K562 (cell line): ENCODE results near the gene KLB. TPM values are rescaled to one million over a fixed set of nuclear protein-coding genes. Genes with fewer than 3 reads are reported as not detected.
A peak's percentile ranks its signal among the peaks of the same experiment; 100 is the strongest.

Experiments used
- ATF1 ChIP-seq, 2 experiments: fragments of 450-650 bp in 1 of 2; IDR thresholded peaks; 2 replicates each; pipeline ENCODE4 v1.6.1; 2016; ENCODE audit warnings: missing compliant biosample characterization in 1 of 2, missing genetic modification characterization in 1 of 2
- CXXC5 ChIP-seq: fragments of 250-450 bp; sonication (Bioruptor Pico); IDR thresholded peaks from 2 replicates; pipeline ENCODE4 v1.8.0; 2022; ENCODE audit warnings: inconsistent platforms, mild to moderate bottlenecking, moderate library complexity
- EP300 ChIP-seq: IDR thresholded peaks from 2 replicates; pipeline ENCODE4 v1.6.1; 2012; ENCODE audit warnings: low read length, improper control_type of control experiment
- ERF ChIP-seq: fragments of 450-650 bp; formaldehyde crosslinking; IDR thresholded peaks from 2 replicates; pipeline ENCODE4 v1.4.0; 2020; ENCODE audit warnings: mild to moderate bottlenecking, mixed read lengths
- FOXM1 ChIP-seq, 2 experiments: fragments of 450-650 bp in 1 of 2; sonication (generic) in 1 of 2; formaldehyde crosslinking in 1 of 2; IDR thresholded peaks; 2 replicates each; pipeline versions ENCODE4 v1.6.1 to v1.9.0; 2017 to 2022; ENCODE audit warnings: low read depth in 2 of 2, mild to moderate bottlenecking in 2 of 2, missing genetic modification reagents in 1 of 2, moderate library complexity in 1 of 2
- GTF2A2 ChIP-seq: IDR thresholded peaks from 2 replicates; pipeline ENCODE4 v1.6.1; 2016; ENCODE audit warnings: mild to moderate bottlenecking, missing genetic modification characterization, missing compliant biosample characterization
- HEY1 ChIP-seq: fragments of 250-450 bp; sonication (Bioruptor Pico); IDR thresholded peaks from 2 replicates; pipeline ENCODE4 v1.5.0; 2020; ENCODE audit warnings: mild to moderate bottlenecking, moderate library complexity, borderline replicate concordance
- HMG20A ChIP-seq: fragments of 450-650 bp; formaldehyde crosslinking; conservative IDR thresholded peaks from 2 replicates; pipeline ENCODE4 v1.4.0; 2020; ENCODE audit warnings: mild to moderate bottlenecking, mixed read lengths
- IFI16 ChIP-seq: fragments of 250-450 bp; sonication (Bioruptor Pico); IDR thresholded peaks from 2 replicates; pipeline ENCODE4 v2.1.2; 2022; ENCODE audit warnings: mild to moderate bottlenecking, inconsistent platforms
- MBD2 ChIP-seq: sonication (generic); IDR thresholded peaks from 2 replicates; pipeline ENCODE4 v1.6.1; 2016; ENCODE audit warnings: low read depth, borderline replicate concordance
- MTA2 ChIP-seq: fragments of 450-650 bp; IDR thresholded peaks from 2 replicates; pipeline ENCODE4 v1.6.1; 2016; ENCODE audit warnings: low read depth
- PML ChIP-seq: IDR thresholded peaks from 2 replicates; pipeline ENCODE4 v1.6.1; 2012; ENCODE audit warnings: low read length, inconsistent platforms
- POLR2G ChIP-seq: fragments of 200-400 bp; formaldehyde crosslinking; IDR thresholded peaks from 2 replicates; pipeline ENCODE4 v1.6.1; 2017; ENCODE audit warnings: low read depth, mild to moderate bottlenecking, antibody characterized with exemption, low read length, moderate library complexity
- SIN3A ChIP-seq, 2 experiments: fragments of 150-350 bp in 1 of 2; IDR thresholded peaks; 2 replicates each; pipeline ENCODE4 v1.6.1; 2011 to 2016; ENCODE audit warnings: borderline replicate concordance in 2 of 2, low read depth in 2 of 2, low read length in 2 of 2, mild to moderate bottlenecking in 2 of 2, moderate library complexity in 2 of 2; ENCODE audit not compliant: control insufficient read depth in 1 of 2
- SMAD3 ChIP-seq: fragments of 450-650 bp; formaldehyde crosslinking; conservative IDR thresholded peaks from 2 replicates; pipeline ENCODE4 v1.4.0; 2020; ENCODE audit warnings: mild to moderate bottlenecking
- SRSF1 ChIP-seq: fragments of 200-400 bp; formaldehyde crosslinking; IDR thresholded peaks from 2 replicates; pipeline ENCODE4 v1.6.1; 2017; ENCODE audit warnings: mild to moderate bottlenecking, low read depth, low read length, moderate library complexity
- STAG1 ChIP-seq: sonication (generic); formaldehyde crosslinking; IDR thresholded peaks from 2 replicates; pipeline ENCODE4 v1.5.0; 2020; ENCODE audit warnings: missing genetic modification reagents, borderline replicate concordance
- TRIM24 ChIP-seq, 2 experiments: fragments of 450-650 bp; IDR thresholded peaks; 2 replicates each; pipeline ENCODE4 v1.6.1; 2016
- ZKSCAN1 ChIP-seq: fragments of 150-350 bp; IDR thresholded peaks from 2 replicates; pipeline ENCODE4 v1.6.1; 2016; ENCODE audit warnings: low read depth, low read length
- ZNF212 ChIP-seq: fragments of 450-650 bp; formaldehyde crosslinking; IDR thresholded peaks from 2 replicates; pipeline ENCODE4 v1.4.0; 2020; ENCODE audit warnings: mild to moderate bottlenecking
- polyA plus RNA-seq, 8 experiments: library from polyadenylated mRNA; depleted of rRNA in 4 of 8; stranded (reverse) in 5 of 8; unstranded in 3 of 8; fragments of >200 nt; fragmentation: Nextera tagmentation in 2 of 8; fragmentation: Illumina TruSeq in 1 of 8; extraction: Ambion mirVana in 2 of 8; extraction: Trizol in 1 of 8; gene quantifications; 2 replicates each; pipeline versions ENCODE4 v1.2.1 to v1.2.3, GENCODE V29; 2011 to 2014; ENCODE audit warnings: inconsistent platforms in 1 of 8, missing spikeins in 1 of 8
- total RNA-seq, 7 experiments: library from RNA; depleted of rRNA in 6 of 7; stranded (reverse); fragments of >200 nt in 6 of 7; fragmentation: Illumina TruSeq in 2 of 7; extraction: Trizol in 2 of 7; gene quantifications; 2 replicates each; pipeline versions ENCODE4 v1.2.1 to v1.2.3, GENCODE V29; 2011 to 2021; ENCODE audit warnings: low replicate concordance in 1 of 7
- TF ChIP-seq, protein P1 (sequence below), 3 experiments: fragments of 200-800 bp in 1 of 3; fragments of 250-450 bp in 1 of 3; fragments of 450-650 bp in 1 of 3; sonication (Bioruptor Pico) in 1 of 3; sonication (Bioruptor generic) in 1 of 3; formaldehyde crosslinking in 1 of 3; IDR thresholded peaks; 2 replicates each; pipeline versions ENCODE4 v1.6.1 to v1.8.0; 2016 to 2022; ENCODE audit warnings: mild to moderate bottlenecking in 2 of 3, missing genetic modification characterization in 2 of 3, missing compliant biosample characterization in 1 of 3, moderate library complexity in 1 of 3
- TF ChIP-seq, protein P2 (sequence below): fragments of 200-800 bp; sonication (Bioruptor generic); IDR thresholded peaks from 2 replicates; pipeline ENCODE4 v1.6.1; 2017; ENCODE audit warnings: missing genetic modification characterization, missing compliant biosample characterization

Gene KLB
- total and polyA plus RNA-seq, 9 of the 15 experiments (the other 6 are each of a cell fraction or from before 2014, with no cell fraction given), result 0.04 to 0.13 TPM; not detected in 7

DNA sequence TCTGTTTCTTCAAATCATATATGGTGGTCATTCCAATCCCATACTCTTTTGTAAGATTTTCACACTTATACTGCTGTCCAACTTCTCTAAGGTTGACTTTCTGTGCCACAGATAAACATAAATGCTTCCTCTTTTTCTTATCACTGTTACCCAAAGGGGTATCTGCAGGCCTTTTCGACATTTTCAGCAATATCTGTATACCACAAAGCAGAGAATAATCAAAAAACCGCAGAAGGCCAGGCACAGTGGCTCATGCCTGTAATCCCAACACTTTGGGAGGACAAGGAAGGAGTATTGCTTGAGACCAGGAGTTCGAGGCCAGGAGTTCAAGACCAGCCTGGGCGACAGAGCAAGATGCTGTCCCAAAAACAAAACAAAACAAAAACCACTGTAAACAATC is 37.4 kb upstream of the KLB start (continued):
- TF ChIP-seq STAG1 (CRISPR knock-in tag), result no peak
- no peak for TF ChIP-seq HEY1 (CRISPR knock-in tag)
- peak; percentile 85 for TF ChIP-seq FOXM1 (IDR thresholded peaks at IDR 0.05; ENCODE audit: low read depth)
- TF ChIP-seq FOXM1 (CRISPR knock-in tag; IDR thresholded peaks at IDR 0.05; ENCODE audit: low read depth), result no peak
- TF ChIP-seq EP300, result peak; percentile 50
- TF ChIP-seq HMG20A, result 0 out of 2 replicates have a peak, but pooled peaks have one; percentile 66
- TF ChIP-seq PML, result peak; percentile 75; the same call in 1 of the 2 replicates
- TF ChIP-seq ZNF212 (CRISPR knock-in tag), result no peak
- TF ChIP-seq CXXC5 (CRISPR knock-in tag), result peak; percentile 20; the same call in 1 of the 2 replicates
- no peak for TF ChIP-seq SRSF1
- TF ChIP-seq GTF2A2 (tag), result no peak
- TF ChIP-seq SIN3A (IDR thresholded peaks at IDR 0.05; ENCODE audit: borderline replicate concordance in 2 of 2, control insufficient read depth in 1 of 2, low read depth in 2 of 2, low read length in 2 of 2), result no peak
- TF ChIP-seq ERF (CRISPR knock-in tag), result no peak
- no peak for TF ChIP-seq IFI16 (CRISPR knock-in tag)
- TF ChIP-seq ZKSCAN1, result no peak
- TF ChIP-seq, protein P1, sequence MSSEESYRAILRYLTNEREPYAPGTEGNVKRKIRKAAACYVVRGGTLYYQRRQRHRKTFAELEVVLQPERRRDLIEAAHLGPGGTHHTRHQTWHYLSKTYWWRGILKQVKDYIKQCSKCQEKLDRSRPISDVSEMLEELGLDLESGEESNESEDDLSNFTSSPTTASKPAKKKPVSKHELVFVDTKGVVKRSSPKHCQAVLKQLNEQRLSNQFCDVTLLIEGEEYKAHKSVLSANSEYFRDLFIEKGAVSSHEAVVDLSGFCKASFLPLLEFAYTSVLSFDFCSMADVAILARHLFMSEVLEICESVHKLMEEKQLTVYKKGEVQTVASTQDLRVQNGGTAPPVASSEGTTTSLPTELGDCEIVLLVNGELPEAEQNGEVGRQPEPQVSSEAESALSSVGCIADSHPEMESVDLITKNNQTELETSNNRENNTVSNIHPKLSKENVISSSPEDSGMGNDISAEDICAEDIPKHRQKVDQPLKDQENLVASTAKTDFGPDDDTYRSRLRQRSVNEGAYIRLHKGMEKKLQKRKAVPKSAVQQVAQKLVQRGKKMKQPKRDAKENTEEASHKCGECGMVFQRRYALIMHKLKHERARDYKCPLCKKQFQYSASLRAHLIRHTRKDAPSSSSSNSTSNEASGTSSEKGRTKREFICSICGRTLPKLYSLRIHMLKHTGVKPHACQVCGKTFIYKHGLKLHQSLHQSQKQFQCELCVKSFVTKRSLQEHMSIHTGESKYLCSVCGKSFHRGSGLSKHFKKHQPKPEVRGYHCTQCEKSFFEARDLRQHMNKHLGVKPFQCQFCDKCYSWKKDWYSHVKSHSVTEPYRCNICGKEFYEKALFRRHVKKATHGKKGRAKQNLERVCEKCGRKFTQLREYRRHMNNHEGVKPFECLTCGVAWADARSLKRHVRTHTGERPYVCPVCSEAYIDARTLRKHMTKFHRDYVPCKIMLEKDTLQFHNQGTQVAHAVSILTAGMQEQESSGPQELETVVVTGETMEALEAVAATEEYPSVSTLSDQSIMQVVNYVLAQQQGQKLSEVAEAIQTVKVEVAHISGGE (CRISPR knock-in tag; IDR thresholded peaks at IDR 0.05), result peak in 1 of 3 experiments; percentile 81; a peak in 2 of 6 replicates
- TF ChIP-seq TRIM24 (IDR thresholded peaks at IDR 0.05), result peak; percentile 68 to 78
- no peak for TF ChIP-seq ATF1 (CRISPR knock-in tag; IDR thresholded peaks at IDR 0.05)
- no peak for TF ChIP-seq ATF1 (tag; IDR thresholded peaks at IDR 0.05)
- TF ChIP-seq SMAD3 (CRISPR knock-in tag), result 0 out of 2 replicates have a peak, but pooled peaks have one; percentile 53
- TF ChIP-seq MTA2, result peak; percentile 80
- TF ChIP-seq, protein P2, sequence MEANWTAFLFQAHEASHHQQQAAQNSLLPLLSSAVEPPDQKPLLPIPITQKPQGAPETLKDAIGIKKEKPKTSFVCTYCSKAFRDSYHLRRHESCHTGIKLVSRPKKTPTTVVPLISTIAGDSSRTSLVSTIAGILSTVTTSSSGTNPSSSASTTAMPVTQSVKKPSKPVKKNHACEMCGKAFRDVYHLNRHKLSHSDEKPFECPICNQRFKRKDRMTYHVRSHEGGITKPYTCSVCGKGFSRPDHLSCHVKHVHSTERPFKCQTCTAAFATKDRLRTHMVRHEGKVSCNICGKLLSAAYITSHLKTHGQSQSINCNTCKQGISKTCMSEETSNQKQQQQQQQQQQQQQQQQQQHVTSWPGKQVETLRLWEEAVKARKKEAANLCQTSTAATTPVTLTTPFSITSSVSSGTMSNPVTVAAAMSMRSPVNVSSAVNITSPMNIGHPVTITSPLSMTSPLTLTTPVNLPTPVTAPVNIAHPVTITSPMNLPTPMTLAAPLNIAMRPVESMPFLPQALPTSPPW (CRISPR knock-in tag), result peak; percentile 48
- 0 out of 2 replicates have a peak, but pooled peaks have one; percentile 31 for TF ChIP-seq MBD2
- no peak for TF ChIP-seq POLR2G
